Activated CD8-positive, alpha-beta T cell treated with anti-CD3 and anti-CD28 coated beads for 36 hours (primary cell): ENCODE measurements around the gene KAZN. TPM values are rescaled to one million over a fixed set of nuclear protein-coding genes. Genes with fewer than 3 reads are reported as not detected.

ENCODE experiments used
- ATAC-seq: fragments of 200-7000 bp; cut with Tn5 transposase; one replicate; pipeline ENCODE4 v1.10.0; 2021; ENCODE audit warnings: mild to moderate bottlenecking, moderate library complexity
- CTCF ChIA-PET: fragments of 350-600 bp; sonication (Branson Sonifier 250); formaldehyde crosslinking; loops from one replicate; lab custom pipeline; 2021; ENCODE audit warnings: antibody characterized with exemption; lab: Charles Lee
- POLR2A ChIA-PET: fragments of 350-600 bp; sonication (Branson Sonifier 250); formaldehyde crosslinking; loops from one replicate; lab custom pipeline; 2021; ENCODE audit warnings: antibody characterized with exemption; lab: Charles Lee
- DNase-seq: peaks from one replicate; pipeline ENCODE4 v3.0.0-alpha.2; 2020
- H3K27ac Mint-ChIP-seq: one replicate; pipeline ENCODE4 v1.8.0; 2021; ENCODE audit warnings: mild to moderate bottlenecking, mixed read lengths
- H3K27me3 Mint-ChIP-seq: one replicate; pipeline ENCODE4 v1.8.0; 2021; ENCODE audit warnings: mixed read lengths
- H3K36me3 Mint-ChIP-seq: one replicate; pipeline ENCODE4 v1.8.0; 2021; ENCODE audit warnings: low read depth, mixed read lengths
- H3K4me1 Mint-ChIP-seq: one replicate; pipeline ENCODE4 v1.8.0; 2021; ENCODE audit warnings: low read depth, mixed read lengths
- H3K4me3 Mint-ChIP-seq: one replicate; pipeline ENCODE4 v1.8.0; 2021; ENCODE audit warnings: mild to moderate bottlenecking, moderate library complexity, mixed read lengths
- H3K9me3 Mint-ChIP-seq: one replicate; pipeline ENCODE4 v1.8.0; 2021; ENCODE audit warnings: mixed read lengths
- intact Hi-C: fragments of 100-400 bp; cut with micrococcal nuclease; formaldehyde crosslinking; loops from one replicate; pipeline ENCODE4 v1.10.0; 2022
- total RNA-seq, 2 experiments: library from RNA; stranded (reverse); gene quantifications; one replicate each; pipeline ENCODE4 v1.2.3, GENCODE V29; 2021
- TF ChIP-seq, protein P1 (sequence below): fragments of 200-600 bp; IDR thresholded peaks from one replicate; pipeline ENCODE4 v1.8.0; 2022; ENCODE audit warnings: antibody characterized with exemption, mild to moderate bottlenecking

KAZN gene
- total RNA-seq, 2 experiments from 2014 or later = 1.7 to 1.9 TPM

DNA sequence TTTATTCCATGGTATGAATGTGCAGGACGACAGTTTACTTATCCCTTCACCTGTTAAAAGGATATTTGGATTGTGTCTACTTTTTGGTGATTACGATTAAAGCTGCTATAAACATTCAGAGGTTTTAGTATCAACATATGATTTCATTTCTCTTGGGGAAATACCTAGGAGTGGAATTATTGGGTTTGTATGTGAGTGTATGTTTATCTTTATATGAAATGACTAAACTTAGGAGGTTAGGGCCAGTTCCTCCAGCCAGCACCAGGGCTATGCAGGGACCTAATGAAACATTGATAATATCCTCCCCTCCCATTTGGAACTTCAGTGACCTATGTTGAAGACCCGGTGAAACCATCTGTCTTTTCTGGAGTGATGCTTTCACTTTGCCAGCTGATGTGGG lies 568.9 kb downstream of the KAZN start:
- no peaks in the 10 kb centered on the region for H3K9me3 Mint-ChIP-seq
- no peak overlapping the region for H3K4me3 Mint-ChIP-seq
- intact Hi-C loops = no loop called here
- TF ChIP-seq, protein P1, sequence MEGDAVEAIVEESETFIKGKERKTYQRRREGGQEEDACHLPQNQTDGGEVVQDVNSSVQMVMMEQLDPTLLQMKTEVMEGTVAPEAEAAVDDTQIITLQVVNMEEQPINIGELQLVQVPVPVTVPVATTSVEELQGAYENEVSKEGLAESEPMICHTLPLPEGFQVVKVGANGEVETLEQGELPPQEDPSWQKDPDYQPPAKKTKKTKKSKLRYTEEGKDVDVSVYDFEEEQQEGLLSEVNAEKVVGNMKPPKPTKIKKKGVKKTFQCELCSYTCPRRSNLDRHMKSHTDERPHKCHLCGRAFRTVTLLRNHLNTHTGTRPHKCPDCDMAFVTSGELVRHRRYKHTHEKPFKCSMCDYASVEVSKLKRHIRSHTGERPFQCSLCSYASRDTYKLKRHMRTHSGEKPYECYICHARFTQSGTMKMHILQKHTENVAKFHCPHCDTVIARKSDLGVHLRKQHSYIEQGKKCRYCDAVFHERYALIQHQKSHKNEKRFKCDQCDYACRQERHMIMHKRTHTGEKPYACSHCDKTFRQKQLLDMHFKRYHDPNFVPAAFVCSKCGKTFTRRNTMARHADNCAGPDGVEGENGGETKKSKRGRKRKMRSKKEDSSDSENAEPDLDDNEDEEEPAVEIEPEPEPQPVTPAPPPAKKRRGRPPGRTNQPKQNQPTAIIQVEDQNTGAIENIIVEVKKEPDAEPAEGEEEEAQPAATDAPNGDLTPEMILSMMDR = no peak
- POLR2A ChIA-PET = no interaction called here
- H3K27ac Mint-ChIP-seq = no peak overlapping the region
- peaks cover 11% of the 10 kb centered on the region for H3K27me3 Mint-ChIP-seq
- DNase-seq = no peak
- CTCF ChIA-PET = no interaction called here
- H3K4me1 Mint-ChIP-seq = no peaks in the 10 kb centered on the region
- no peak for ATAC-seq
- H3K36me3 Mint-ChIP-seq = no peaks in the 10 kb centered on the region
